Lower leg skin (tissue), 4 donors: ENCODE data around the gene PPP4C. TPM values are rescaled to one million over a fixed set of nuclear protein-coding genes. Genes with fewer than 3 reads are reported as not detected.

Experiments
- DNase-seq, 2 donors: peaks; one replicate each; pipeline ENCODE4 v3.0.0-alpha.2; 2019; ENCODE audit warnings: low spot score in 2 of 2
- H3K4me3 ChIP-seq: fragments of 200-600 bp; sonication (generic); 2 replicates; pipeline ENCODE4 v1.5.1; 2017; ENCODE audit warnings: mild to moderate bottlenecking, low read depth; ENCODE audit not compliant: poor library complexity, severe bottlenecking
- POLR2A ChIP-seq, 2 donors: fragments of 450-650 bp; IDR thresholded peaks; one replicate each; pipeline ENCODE4 v1.6.1; 2016 to 2017; ENCODE audit warnings: antibody characterized with exemption in 2 of 2, mild to moderate bottlenecking in 1 of 2, moderate library complexity in 1 of 2
- WGBS, 2 donors: methylation state at CpG; one replicate each; pipeline ENCODE4 v1.1.5; 2018; 5-methylcytosine and 5-hydroxymethylcytosine counted together
- intact Hi-C: fragments of 100-400 bp; cut with DNase I; formaldehyde crosslinking; loops from one replicate; pipeline ENCODE4 v1.15.0; 2023; ENCODE audit warnings: low total_unique reads
- total RNA-seq, 4 donors: library from RNA; depleted of rRNA; stranded (reverse); fragments of >200 nt; gene quantifications; one replicate each; pipeline ENCODE4 v1.1.0, GENCODE V29; 2016
- TF ChIP-seq, protein P1 (sequence below), 3 donors: fragments of 450-650 bp; IDR thresholded peaks; one replicate each; pipeline ENCODE4 v1.5.1; 2016; ENCODE audit warnings: antibody characterized with exemption in 3 of 3, mild to moderate bottlenecking in 3 of 3, moderate library complexity in 2 of 3

Gene PPP4C
- total RNA-seq, 4 donors from 2014 or later: 53.3 to 75.4 (median 67.4) TPM

- H3K4me3 ChIP-seq: no peak overlapping the region
- intact Hi-C loops: no loop called here
- 91 to 92% methylated on average over 24 of the region's 24 CpGs for WGBS, 2 donors
- TF ChIP-seq, protein P1, sequence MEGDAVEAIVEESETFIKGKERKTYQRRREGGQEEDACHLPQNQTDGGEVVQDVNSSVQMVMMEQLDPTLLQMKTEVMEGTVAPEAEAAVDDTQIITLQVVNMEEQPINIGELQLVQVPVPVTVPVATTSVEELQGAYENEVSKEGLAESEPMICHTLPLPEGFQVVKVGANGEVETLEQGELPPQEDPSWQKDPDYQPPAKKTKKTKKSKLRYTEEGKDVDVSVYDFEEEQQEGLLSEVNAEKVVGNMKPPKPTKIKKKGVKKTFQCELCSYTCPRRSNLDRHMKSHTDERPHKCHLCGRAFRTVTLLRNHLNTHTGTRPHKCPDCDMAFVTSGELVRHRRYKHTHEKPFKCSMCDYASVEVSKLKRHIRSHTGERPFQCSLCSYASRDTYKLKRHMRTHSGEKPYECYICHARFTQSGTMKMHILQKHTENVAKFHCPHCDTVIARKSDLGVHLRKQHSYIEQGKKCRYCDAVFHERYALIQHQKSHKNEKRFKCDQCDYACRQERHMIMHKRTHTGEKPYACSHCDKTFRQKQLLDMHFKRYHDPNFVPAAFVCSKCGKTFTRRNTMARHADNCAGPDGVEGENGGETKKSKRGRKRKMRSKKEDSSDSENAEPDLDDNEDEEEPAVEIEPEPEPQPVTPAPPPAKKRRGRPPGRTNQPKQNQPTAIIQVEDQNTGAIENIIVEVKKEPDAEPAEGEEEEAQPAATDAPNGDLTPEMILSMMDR (IDR thresholded peaks at IDR 0.05): no peak
- TF ChIP-seq POLR2A (IDR thresholded peaks at IDR 0.05): no peak
- DNase-seq: no peak
Measured at GRCh38 chr16:30083216-30084055, 7.6 kb downstream of the PPP4C start.

GRCh38 chr16:30084096-30084815 lies 8.5 kb downstream of the PPP4C start:
- no peak overlapping the region for H3K4me3 ChIP-seq
- TF ChIP-seq, protein P1 (IDR thresholded peaks at IDR 0.05): no peak
- TF ChIP-seq POLR2A (IDR thresholded peaks at IDR 0.05): no peak
- intact Hi-C loops: no loop called here
- no peak for DNase-seq
- 81 to 84% methylated on average over 18 of the region's 18 CpGs for WGBS, 2 donors

DNA sequence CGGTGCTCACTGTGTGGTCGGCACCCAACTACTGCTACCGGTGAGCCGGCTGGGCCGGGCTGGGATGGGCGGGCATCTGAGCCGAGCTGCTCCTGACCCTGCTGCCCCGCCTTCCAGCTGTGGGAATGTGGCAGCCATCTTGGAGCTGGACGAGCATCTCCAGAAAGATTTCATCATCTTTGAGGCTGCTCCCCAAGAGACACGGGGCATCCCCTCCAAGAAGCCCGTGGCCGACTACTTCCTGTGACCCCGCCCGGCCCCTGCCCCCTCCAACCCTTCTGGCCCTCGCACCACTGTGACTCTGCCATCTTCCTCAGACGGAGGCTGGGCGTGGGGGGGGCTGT lies 9.0 kb downstream of the PPP4C start:
- intact Hi-C loops: no loop called here
- no peak overlapping the region for H3K4me3 ChIP-seq

DNA sequence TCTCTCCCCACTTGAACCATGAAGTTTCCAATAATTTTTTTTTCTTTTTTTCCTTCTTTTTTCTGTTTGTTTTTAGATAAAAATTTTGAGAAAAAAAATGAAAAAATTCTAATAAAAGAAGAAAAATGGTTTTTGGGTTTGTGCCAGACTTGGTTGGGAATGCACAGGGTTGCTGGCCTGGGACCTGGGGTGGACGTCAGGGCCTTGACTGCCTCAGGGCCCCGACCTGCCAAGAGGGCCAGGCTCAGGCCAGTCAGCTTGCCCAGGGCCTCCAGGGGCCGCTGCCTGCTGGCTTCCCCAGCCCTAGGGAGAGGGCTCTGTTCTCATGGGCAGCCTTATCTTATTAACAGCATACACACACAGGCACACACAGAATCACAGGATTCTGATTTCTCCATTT lies 9.5 kb downstream of the PPP4C start:
- no peak for DNase-seq
- TF ChIP-seq POLR2A (IDR thresholded peaks at IDR 0.05): no peak
- TF ChIP-seq, protein P1 (IDR thresholded peaks at IDR 0.05): no peak
- no peak overlapping the region for H3K4me3 ChIP-seq
- 60 to 72% methylated on average over 3 of the region's 3 CpGs for WGBS, 2 donors
- intact Hi-C loops: no loop called here

More for the DNA sequence above, 9.0 kb downstream of the PPP4C start:
- no peak for DNase-seq
- TF ChIP-seq, protein P1 (IDR thresholded peaks at IDR 0.05): no peak
- TF ChIP-seq POLR2A (IDR thresholded peaks at IDR 0.05): no peak
- whole genome bisulfite sequencing, 2 donors: 35 to 54% methylated on average over 16 to 17 of the region's 17 CpGs

GRCh38 chr16:30085820-30086219 lies 10.0 kb downstream of the PPP4C start:
- no peak for DNase-seq
- WGBS, 2 donors: 79 to 89% methylated on average over 6 of the region's 6 CpGs
- no peak overlapping the region for H3K4me3 ChIP-seq
- no peak for TF ChIP-seq POLR2A (IDR thresholded peaks at IDR 0.05)
- TF ChIP-seq, protein P1 (IDR thresholded peaks at IDR 0.05): no peak
- intact Hi-C loops: no loop called here
